Mesenchymal stem cell (in vitro differentiated cells and primary cell): ENCODE measurements around the gene SSR4.

Experiments used
- DNase-seq: peaks from one replicate; pipeline ENCODE4 v3.0.0-alpha.2; 2013
- H2AFZ ChIP-seq: one replicate; pipeline ENCODE4 v1.6.1; 2013; ENCODE audit warnings: low read depth, mild to moderate bottlenecking, control low read depth, inconsistent platforms, low read length, moderate library complexity
- H2AK5ac ChIP-seq: 2 replicates; pipeline ENCODE4 v1.6.1; 2013; ENCODE audit warnings: low read length, moderate library complexity, mild to moderate bottlenecking, inconsistent platforms; ENCODE audit not compliant: severe bottlenecking
- H2BK120ac ChIP-seq: one replicate; pipeline ENCODE4 v1.6.1; 2013; ENCODE audit warnings: low read depth, mild to moderate bottlenecking, inconsistent platforms, low read length, moderate library complexity
- H2BK12ac ChIP-seq, 2 experiments: one replicate each; pipeline ENCODE4 v1.6.1; 2013; ENCODE audit warnings: inconsistent platforms in 2 of 2, low read length in 2 of 2, mild to moderate bottlenecking in 2 of 2, moderate library complexity in 2 of 2, control low read depth in 1 of 2
- H2BK15ac ChIP-seq: one replicate; pipeline ENCODE4 v1.6.1; 2013; ENCODE audit warnings: mild to moderate bottlenecking, low read depth, inconsistent platforms; ENCODE audit not compliant: poor library complexity, severe bottlenecking
- H2BK5ac ChIP-seq: 2 replicates; pipeline ENCODE4 v1.6.1; 2013; ENCODE audit warnings: low read depth, mild to moderate bottlenecking, low read length, control low read depth, inconsistent platforms; ENCODE audit not compliant: poor library complexity, severe bottlenecking
- H3K14ac ChIP-seq, 2 experiments: one replicate each; pipeline ENCODE4 v1.6.1; 2013; ENCODE audit warnings: inconsistent platforms in 2 of 2, low read length in 2 of 2, control low read depth in 1 of 2, mild to moderate bottlenecking in 1 of 2, moderate library complexity in 1 of 2
- H3K18ac ChIP-seq, 2 experiments: one replicate each; pipeline ENCODE4 v1.6.1; 2013; ENCODE audit warnings: inconsistent platforms in 2 of 2, low read length in 2 of 2, control low read depth in 1 of 2, low read depth in 1 of 2, mild to moderate bottlenecking in 1 of 2
- H3K23ac ChIP-seq, 2 experiments: one replicate each; pipeline ENCODE4 v1.6.1; 2013; ENCODE audit warnings: inconsistent platforms in 2 of 2, low read length in 2 of 2, mild to moderate bottlenecking in 2 of 2, moderate library complexity in 2 of 2, control low read depth in 1 of 2
- H3K27ac ChIP-seq: 2 replicates; pipeline ENCODE4 v1.5.1; 2013; ENCODE audit warnings: mild to moderate bottlenecking, moderate library complexity, low read length, control low read depth, inconsistent platforms; ENCODE audit not compliant: poor library complexity, severe bottlenecking
- H3K27me3 ChIP-seq, 2 experiments: 2 replicates each; pipeline versions ENCODE4 v1.6.1 to v1.7.0; 2013; ENCODE audit warnings: low read length in 2 of 2, mild to moderate bottlenecking in 2 of 2, moderate library complexity in 2 of 2, control low read depth in 1 of 2, inconsistent platforms in 1 of 2; ENCODE audit not compliant: control insufficient read depth in 1 of 2, insufficient read depth in 1 of 2
- H3K36me3 ChIP-seq, 2 experiments: 2 replicates each; pipeline versions ENCODE4 v1.6.1 to v1.7.0; 2013; ENCODE audit warnings: low read length in 2 of 2, control low read depth in 1 of 2, inconsistent platforms in 1 of 2, low read depth in 1 of 2, mild to moderate bottlenecking in 1 of 2; ENCODE audit not compliant: insufficient read depth in 2 of 2, control insufficient read depth in 1 of 2
- H3K4ac ChIP-seq, 2 experiments: one replicate each; pipeline ENCODE4 v1.6.1; 2013; ENCODE audit warnings: inconsistent platforms in 2 of 2, low read length in 2 of 2, mild to moderate bottlenecking in 2 of 2, moderate library complexity in 2 of 2, control low read depth in 1 of 2, low read depth in 1 of 2
- H3K4me1 ChIP-seq: 2 replicates; pipeline ENCODE4 v1.6.1; 2013; ENCODE audit warnings: low read depth, low read length, control low read depth; ENCODE audit not compliant: control insufficient read depth, insufficient read depth
- H3K4me2 ChIP-seq: 2 replicates; pipeline ENCODE4 v1.6.1; 2013; ENCODE audit warnings: low read length, mild to moderate bottlenecking, inconsistent platforms; ENCODE audit not compliant: poor library complexity, severe bottlenecking
- H3K4me3 ChIP-seq, 2 experiments: 2 replicates each; pipeline versions ENCODE4 v1.5.1 to v1.7.0; 2013; ENCODE audit warnings: low read length in 2 of 2, mild to moderate bottlenecking in 2 of 2, control low read depth in 1 of 2, low read depth in 1 of 2; ENCODE audit not compliant: insufficient read depth in 1 of 2
- H3K79me1 ChIP-seq: replicated peaks from 2 replicates; pipeline ENCODE4 v1.6.1; 2013; ENCODE audit warnings: mild to moderate bottlenecking, control low read depth, low read length, inconsistent platforms; ENCODE audit not compliant: poor library complexity, severe bottlenecking
- H3K9ac ChIP-seq: 2 replicates; pipeline ENCODE4 v1.7.0; 2013; ENCODE audit warnings: mild to moderate bottlenecking, low read length, moderate library complexity
- H3K9me3 ChIP-seq: 2 replicates; pipeline ENCODE4 v1.7.0; 2013; ENCODE audit warnings: mild to moderate bottlenecking, low read length; ENCODE audit not compliant: control insufficient read depth
- H4K8ac ChIP-seq: one replicate; pipeline ENCODE4 v1.6.1; 2013; ENCODE audit warnings: inconsistent platforms, mild to moderate bottlenecking, low read length, moderate library complexity
- H4K91ac ChIP-seq: one replicate; pipeline ENCODE4 v1.6.1; 2013; ENCODE audit warnings: mild to moderate bottlenecking, low read length, inconsistent platforms
- WGBS: methylation state at CpG from one replicate; pipeline ENCODE4 v1.1.7; 2013; ENCODE audit warnings: mixed read lengths; 5-methylcytosine and 5-hydroxymethylcytosine counted together

The SSR4 gene

DNA sequence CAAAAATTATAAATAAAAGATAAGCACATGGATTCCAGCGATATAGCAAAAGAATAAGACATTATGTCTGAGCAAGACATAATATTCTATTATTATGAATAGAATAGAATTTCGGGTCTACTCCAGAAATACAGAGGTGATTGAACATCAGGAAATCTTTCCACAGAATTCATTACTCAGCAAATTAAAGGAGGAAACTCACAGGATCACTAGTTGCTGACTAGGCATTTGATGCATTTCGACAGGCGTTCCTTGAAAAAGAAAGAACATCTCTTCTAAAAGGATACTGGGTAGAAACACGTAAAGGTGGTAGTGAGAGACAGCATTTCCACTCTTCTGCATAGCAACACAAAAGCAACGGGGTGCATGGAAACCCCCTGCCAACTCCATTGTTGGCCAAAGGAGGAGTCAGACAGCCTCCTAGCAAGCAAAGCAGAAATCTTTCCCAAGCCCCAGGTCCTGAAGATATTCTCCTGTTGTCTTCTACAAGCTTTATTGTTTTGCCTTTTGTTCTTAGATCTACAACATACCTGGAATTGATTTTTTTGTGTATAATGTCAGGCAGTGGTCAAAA, 50.1 kb downstream of the SSR4 start:
- no peak overlapping the region for H2BK5ac ChIP-seq
- no peak overlapping the region for H3K9ac ChIP-seq
- no peak overlapping the region for H3K4me3 ChIP-seq
- no peak overlapping the region for H3K14ac ChIP-seq
- WGBS, result 19% methylated on average over 5 of the region's 6 CpGs
- DNase-seq, result no peak
- H2BK120ac ChIP-seq, result no peak overlapping the region
- H3K18ac ChIP-seq, result no peak overlapping the region
- no peak overlapping the region for H3K4me2 ChIP-seq
- H3K4me1 ChIP-seq, result no peaks in the 10 kb centered on the region
- H2AFZ ChIP-seq, result no peak overlapping the region
- no peak overlapping the region for H4K8ac ChIP-seq
- peaks cover 9 to 78% of the 10 kb centered on the region in 2 experiments for H3K27me3 ChIP-seq
- H3K9me3 ChIP-seq, result peaks cover 3% of the 10 kb centered on the region
- no peak overlapping the region for H2BK15ac ChIP-seq
- no peaks in the 10 kb centered on the region for H3K79me1 ChIP-seq
- H2BK12ac ChIP-seq, result no peak overlapping the region
- H3K4ac ChIP-seq, result no peak overlapping the region
- no peak overlapping the region for H3K23ac ChIP-seq
- H2AK5ac ChIP-seq, result no peak overlapping the region
- no peak overlapping the region for H4K91ac ChIP-seq
- H3K27ac ChIP-seq, result no peak overlapping the region
- H3K36me3 ChIP-seq, result no peaks in the 10 kb centered on the region

GRCh38 chrX:153845195-153845594, 50.7 kb downstream of the SSR4 start:
- Histone ChIP-seq H2AK5ac (no peak overlapping the region), H3K18ac (no peak overlapping the region), H3K9ac (no peak overlapping the region), H4K8ac (no peak overlapping the region), H2AFZ (no peak overlapping the region), H2BK5ac (no peak overlapping the region), H2BK120ac (no peak overlapping the region), H3K4me3 (no peak overlapping the region), H3K23ac (no peak overlapping the region), H3K14ac (no peak overlapping the region), H3K4ac (no peak overlapping the region), H3K27me3 (peaks cover 9 to 77% of the 10 kb centered on the region in 2 experiments), H3K9me3 (peaks cover 3% of the 10 kb centered on the region), H2BK15ac (no peak overlapping the region), H3K4me1 (no peaks in the 10 kb centered on the region), H2BK12ac (no peak overlapping the region), H3K27ac (no peak overlapping the region), H3K36me3 (no peaks in the 10 kb centered on the region), H3K79me1 (no peaks in the 10 kb centered on the region), H3K4me2 (no peak overlapping the region), H4K91ac (no peak overlapping the region)
- no peak for DNase-seq
- 53% methylated on average over 5 of the region's 6 CpGs for WGBS

- no peak overlapping the region for H3K4ac ChIP-seq
- no peak overlapping the region for H2AK5ac ChIP-seq
- H3K14ac ChIP-seq, result no peak overlapping the region
- H3K18ac ChIP-seq, result no peak overlapping the region
- H4K8ac ChIP-seq, result no peak overlapping the region
- no peaks in the 10 kb centered on the region for H3K4me1 ChIP-seq
- H3K4me2 ChIP-seq, result no peak overlapping the region
- H3K9ac ChIP-seq, result no peak overlapping the region
- peaks cover 3% of the 10 kb centered on the region for H3K9me3 ChIP-seq
- H3K36me3 ChIP-seq, result no peaks in the 10 kb centered on the region
- H3K4me3 ChIP-seq, result no peak overlapping the region
- no peak overlapping the region for H2BK12ac ChIP-seq
- no peak overlapping the region for H2BK15ac ChIP-seq
- no peak overlapping the region for H2AFZ ChIP-seq
- no peak for DNase-seq
- no CpG with 5 or more reads among the region's 3 CpGs for WGBS
- H3K79me1 ChIP-seq, result no peaks in the 10 kb centered on the region
- H2BK5ac ChIP-seq, result no peak overlapping the region
- no peak overlapping the region for H3K23ac ChIP-seq
- no peak overlapping the region for H3K27ac ChIP-seq
- no peak overlapping the region for H2BK120ac ChIP-seq
- no peak overlapping the region for H4K91ac ChIP-seq
- H3K27me3 ChIP-seq, result peaks cover 11 to 78% of the 10 kb centered on the region in 2 experiments
Measured at GRCh38 chrX:153845842-153846241, 51.4 kb downstream of the SSR4 start.
